Measurements from ENCODE around the gene AAMDC.

The AAMDC gene

DNA sequence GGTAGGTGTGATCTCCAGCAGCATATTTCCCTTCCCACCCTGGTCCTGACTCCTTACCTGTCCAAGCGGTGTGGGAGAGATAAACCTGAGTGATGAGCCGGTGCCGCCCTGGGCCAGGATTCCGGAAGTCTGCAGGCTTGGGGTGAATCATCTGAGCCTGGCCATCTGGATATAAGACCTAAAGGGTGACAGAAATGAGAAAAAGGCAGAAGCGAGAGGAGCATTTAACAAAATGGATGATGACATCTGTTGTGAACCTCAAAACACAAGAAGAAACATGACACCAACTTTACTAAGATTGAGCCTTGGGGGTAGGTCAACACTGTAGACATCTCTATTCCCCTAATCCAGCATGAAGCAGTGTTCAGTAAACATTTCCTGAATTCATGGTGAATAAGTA, 62.8 kb downstream of the AAMDC start:
- no peak for TF ChIP-seq EZH2phosphoT487 (conservative IDR thresholded peaks at IDR 0.05; ENCODE audit: low read length)
- TF ChIP-seq, protein P1, sequence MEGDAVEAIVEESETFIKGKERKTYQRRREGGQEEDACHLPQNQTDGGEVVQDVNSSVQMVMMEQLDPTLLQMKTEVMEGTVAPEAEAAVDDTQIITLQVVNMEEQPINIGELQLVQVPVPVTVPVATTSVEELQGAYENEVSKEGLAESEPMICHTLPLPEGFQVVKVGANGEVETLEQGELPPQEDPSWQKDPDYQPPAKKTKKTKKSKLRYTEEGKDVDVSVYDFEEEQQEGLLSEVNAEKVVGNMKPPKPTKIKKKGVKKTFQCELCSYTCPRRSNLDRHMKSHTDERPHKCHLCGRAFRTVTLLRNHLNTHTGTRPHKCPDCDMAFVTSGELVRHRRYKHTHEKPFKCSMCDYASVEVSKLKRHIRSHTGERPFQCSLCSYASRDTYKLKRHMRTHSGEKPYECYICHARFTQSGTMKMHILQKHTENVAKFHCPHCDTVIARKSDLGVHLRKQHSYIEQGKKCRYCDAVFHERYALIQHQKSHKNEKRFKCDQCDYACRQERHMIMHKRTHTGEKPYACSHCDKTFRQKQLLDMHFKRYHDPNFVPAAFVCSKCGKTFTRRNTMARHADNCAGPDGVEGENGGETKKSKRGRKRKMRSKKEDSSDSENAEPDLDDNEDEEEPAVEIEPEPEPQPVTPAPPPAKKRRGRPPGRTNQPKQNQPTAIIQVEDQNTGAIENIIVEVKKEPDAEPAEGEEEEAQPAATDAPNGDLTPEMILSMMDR (IDR thresholded peaks at IDR 0.05; ENCODE audit: insufficient read depth, low read length, poor library complexity, severe bottlenecking), result no peak
- Histone ChIP-seq H3K4me2 (ENCODE audit: low read depth, low read length, poor library complexity, severe bottlenecking) (no peak overlapping the region), H3K27ac (ENCODE audit: low read depth, low read length) (no peak overlapping the region), H3K27me3 (ENCODE audit: low read length) (no peaks in the 10 kb centered on the region), H2AFZ (ENCODE audit: low read depth, low read length, severe bottlenecking) (no peak overlapping the region), H3K4me3 (ENCODE audit: insufficient read depth, low read length, poor library complexity, severe bottlenecking) (no peak overlapping the region), H3K9me3 (ENCODE audit: insufficient read depth, low read length) (no peaks in the 10 kb centered on the region), H3F3A (ENCODE audit: insufficient read depth) (no peaks in the 10 kb centered on the region), H3K9me2 (replicated peaks; ENCODE audit: insufficient read depth, low read length) (no peaks in the 10 kb centered on the region), H3K9ac (ENCODE audit: low read length) (no peak overlapping the region), H3K36me3 (ENCODE audit: low read length) (peaks cover 5% of the 10 kb centered on the region; the same call in 1 of the 2 replicates), H3K79me2 (ENCODE audit: insufficient read depth, low read length) (no peaks in the 10 kb centered on the region), H4K20me1 (ENCODE audit: low read depth, low read length) (no peaks in the 10 kb centered on the region)

DNA sequence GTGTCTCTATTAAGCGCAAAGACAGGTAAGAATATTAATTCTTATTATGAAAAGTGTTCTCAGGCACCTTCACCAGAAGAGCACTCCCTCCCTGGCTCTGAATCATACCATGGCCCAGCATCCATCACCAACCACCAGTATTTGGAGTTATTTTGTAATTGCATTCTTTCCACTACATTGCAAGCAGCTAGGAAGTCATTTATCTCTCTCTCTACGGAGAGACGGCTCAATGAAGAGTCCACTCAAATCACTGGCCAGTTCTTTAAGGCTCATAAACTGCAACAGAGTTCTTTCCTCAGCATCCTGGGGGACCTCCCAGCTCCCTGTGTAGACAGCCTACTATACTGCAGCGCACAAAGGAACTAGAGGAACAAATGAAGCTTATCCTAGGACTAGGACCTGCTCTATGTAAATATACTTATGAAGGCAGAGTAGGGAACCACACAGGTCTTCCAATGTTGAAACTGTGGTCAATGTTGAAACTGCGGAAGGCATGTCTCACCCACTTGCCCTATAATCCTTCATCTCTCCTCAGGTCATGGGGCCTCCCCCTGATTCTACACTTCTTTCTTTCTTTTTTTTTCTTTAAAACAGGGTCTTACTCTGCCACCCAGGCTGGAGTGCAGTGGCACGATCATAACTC, 63.4 kb downstream of the AAMDC start:
- Histone ChIP-seq H3K27ac (ENCODE audit: low read depth, low read length) (no peak overlapping the region), H2AFZ (ENCODE audit: low read depth, low read length, severe bottlenecking) (no peak overlapping the region), H3K9me3 (ENCODE audit: insufficient read depth, low read length) (no peaks in the 10 kb centered on the region), H3K79me2 (ENCODE audit: insufficient read depth, low read length) (no peaks in the 10 kb centered on the region), H3K27me3 (ENCODE audit: low read length) (no peaks in the 10 kb centered on the region), H3K4me2 (ENCODE audit: low read depth, low read length, poor library complexity, severe bottlenecking) (no peak overlapping the region), H3K4me3 (ENCODE audit: insufficient read depth, low read length, poor library complexity, severe bottlenecking) (no peak overlapping the region), H3K9ac (ENCODE audit: low read length) (no peak overlapping the region), H4K20me1 (ENCODE audit: low read depth, low read length) (no peaks in the 10 kb centered on the region), H3K9me2 (replicated peaks; ENCODE audit: insufficient read depth, low read length) (no peaks in the 10 kb centered on the region), H3K36me3 (ENCODE audit: low read length) (peaks cover 5% of the 10 kb centered on the region; the same call in 1 of the 2 replicates), H3F3A (ENCODE audit: insufficient read depth) (no peaks in the 10 kb centered on the region)
- TF ChIP-seq EZH2phosphoT487 (conservative IDR thresholded peaks at IDR 0.05; ENCODE audit: low read length), result no peak
- TF ChIP-seq, protein P1 (IDR thresholded peaks at IDR 0.05; ENCODE audit: insufficient read depth, low read length, poor library complexity, severe bottlenecking), result no peak

DNA sequence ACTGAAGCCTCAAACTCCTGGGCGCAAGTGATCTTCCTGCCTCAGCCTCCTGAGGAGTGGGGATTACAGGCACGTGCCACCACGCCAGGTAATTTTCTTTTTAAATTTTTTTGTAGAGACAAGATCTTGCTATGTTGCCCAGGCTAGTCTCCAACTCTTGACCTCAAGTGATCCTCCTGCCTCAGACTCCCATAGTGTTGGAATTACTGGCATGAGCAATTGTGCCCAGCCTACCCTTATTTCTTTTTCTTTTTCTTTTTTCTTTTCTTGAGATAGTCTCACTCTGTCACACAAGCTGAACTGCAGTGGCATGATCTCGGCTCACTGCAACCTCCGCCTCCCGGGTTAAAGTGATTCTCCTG, 63.9 kb downstream of the AAMDC start:
- Histone ChIP-seq H3K4me3 (ENCODE audit: insufficient read depth, low read length, poor library complexity, severe bottlenecking) (no peak overlapping the region), H3K4me2 (ENCODE audit: low read depth, low read length, poor library complexity, severe bottlenecking) (no peak overlapping the region), H3K9ac (ENCODE audit: low read length) (no peak overlapping the region), H3K27me3 (ENCODE audit: low read length) (no peaks in the 10 kb centered on the region), H2AFZ (ENCODE audit: low read depth, low read length, severe bottlenecking) (no peak overlapping the region), H3F3A (ENCODE audit: insufficient read depth) (no peaks in the 10 kb centered on the region), H3K9me3 (ENCODE audit: insufficient read depth, low read length) (no peaks in the 10 kb centered on the region), H3K36me3 (ENCODE audit: low read length) (peaks cover 9% of the 10 kb centered on the region; the same call in 1 of the 2 replicates), H3K79me2 (ENCODE audit: insufficient read depth, low read length) (no peaks in the 10 kb centered on the region), H4K20me1 (ENCODE audit: low read depth, low read length) (no peaks in the 10 kb centered on the region), H3K9me2 (replicated peaks; ENCODE audit: insufficient read depth, low read length) (no peaks in the 10 kb centered on the region), H3K27ac (ENCODE audit: low read depth, low read length) (no peak overlapping the region)
- TF ChIP-seq EZH2phosphoT487 (conservative IDR thresholded peaks at IDR 0.05; ENCODE audit: low read length), result no peak
- TF ChIP-seq, protein P1 (IDR thresholded peaks at IDR 0.05; ENCODE audit: insufficient read depth, low read length, poor library complexity, severe bottlenecking), result no peak
